ENCODE results near the gene DIAPH3. TPM values are rescaled to one million over a fixed set of nuclear protein-coding genes. Genes with fewer than 3 reads are reported as not detected.

The DIAPH3 gene
- total and polyA plus RNA-seq, 2 of the 4 experiments (the other 2 are of a cell fraction): 8.9 to 9.3 TPM

GRCh38 chr13:59898066-59898465 is 265.7 kb downstream of the DIAPH3 start:
- Histone ChIP-seq H3K27me3 (ENCODE audit: control insufficient read depth, insufficient read depth, low read length) (no peaks in the 10 kb centered on the region), H3K27ac (ENCODE audit: insufficient read depth, low read length) (no peak overlapping the region), H3K4ac (ENCODE audit: low read depth, low read length) (no peak overlapping the region), H2AFZ (replicated peaks; ENCODE audit: low read length, poor library complexity) (no peak overlapping the region), H3K79me1 (ENCODE audit: low read depth in 1 of 2, low read length in 2 of 2) (peaks cover 0 to 7% of the 10 kb centered on the region in 2 experiments; a peak in 1 of 4 replicates), H4K8ac (ENCODE audit: low read depth in 2 of 2, low read length in 2 of 2) (no peak overlapping the region), H3K18ac (ENCODE audit: low read depth, low read length) (no peak overlapping the region), H2BK5ac (ENCODE audit: low read depth, low read length, poor library complexity, severe bottlenecking) (no peak overlapping the region), H4K91ac (ENCODE audit: insufficient read depth, low read depth, low read length) (no peak overlapping the region), H2AK9ac (replicated peaks; ENCODE audit: low read depth, low read length, poor library complexity) (no peak overlapping the region), H2AK5ac (ENCODE audit: low read depth, low read length) (no peak overlapping the region), H3K9me3 (ENCODE audit: control insufficient read depth, insufficient read depth, low read length) (no peaks in the 10 kb centered on the region), H3K36me3 (ENCODE audit: control insufficient read depth, insufficient read depth, low read length) (no peaks in the 10 kb centered on the region), H3K4me2 (ENCODE audit: low read depth, low read length) (no peak overlapping the region), H3K4me3 (ENCODE audit: insufficient read depth, low read depth, low read length) (no peak overlapping the region), H4K5ac (ENCODE audit: low read depth, low read length) (no peak overlapping the region), H3K4me1 (ENCODE audit: control insufficient read depth, insufficient read depth, low read length) (no peaks in the 10 kb centered on the region), H3K9ac (ENCODE audit: low read depth, low read length) (no peak overlapping the region), H2BK120ac (ENCODE audit: low read depth, low read length) (no peak overlapping the region), H2BK15ac (ENCODE audit: low read depth, low read length) (no peak overlapping the region), H3K56ac (ENCODE audit: extremely low read depth, insufficient read depth, low read length) (no peak overlapping the region), H3K23ac (ENCODE audit: low read depth, low read length) (no peak overlapping the region), H3K14ac (replicated peaks; ENCODE audit: low read depth, low read length) (no peak overlapping the region), H4K20me1 (ENCODE audit: insufficient read depth, low read length) (no peaks in the 10 kb centered on the region), H2BK20ac (ENCODE audit: low read depth, low read length) (no peak overlapping the region), H3K9me1 (ENCODE audit: insufficient read depth, low read length) (no peaks in the 10 kb centered on the region)
- no TSS peak for BruUV-seq (replicated peaks)
- no CpG with 5 or more reads among the region's 2 CpGs for WGBS, 2 experiments (ENCODE audit: extremely low coverage in 2 of 2, insufficient read length in 1 of 2)
- no peak for DNase-seq
- ChIA-PET POLR2A (ENCODE audit: unreplicated experiment) (no interaction called here), CTCF (no interaction called here)
- in situ Hi-C loops (cut with MboI; ENCODE audit: low sequenced_read_pairs) (no loop called here), dilution Hi-C loops (cut with HindIII; ENCODE audit: low sequenced_read_pairs, unreplicated experiment) (no loop called here), intact Hi-C loops (cut with micrococcal nuclease) (no loop called here)
- no peak for TF ChIP-seq RFX5 (IDR thresholded peaks at IDR 0.05; ENCODE audit: low read depth, low read length)
- no peak for TF ChIP-seq CEBPB (IDR thresholded peaks at IDR 0.05; ENCODE audit: low read depth, low read length)
- no peak for TF ChIP-seq BHLHE40 (IDR thresholded peaks at IDR 0.05; ENCODE audit: low read depth, low read length)
- no peak for TF ChIP-seq ELK1 (IDR thresholded peaks at IDR 0.05; ENCODE audit: borderline replicate concordance, low read depth, low read length)
- no peak for TF ChIP-seq RAD21 (IDR thresholded peaks at IDR 0.05; ENCODE audit: low read length)
- no peak for TF ChIP-seq POLR2A (IDR thresholded peaks at IDR 0.05; ENCODE audit: low read depth, low read length)
- TF ChIP-seq MAFK (IDR thresholded peaks at IDR 0.05; ENCODE audit: low read depth, low read length): no peak
- no peak for TF ChIP-seq RCOR1 (IDR thresholded peaks at IDR 0.05; ENCODE audit: insufficient replicate concordance, low read length)
- no peak for TF ChIP-seq MXI1 (IDR thresholded peaks at IDR 0.05; ENCODE audit: borderline replicate concordance, low read depth, low read length)
- TF ChIP-seq CTCF (conservative IDR thresholded peaks at IDR 0.05; ENCODE audit: low read depth, low read length): no peak
- no peak for TF ChIP-seq FOS (IDR thresholded peaks at IDR 0.05; ENCODE audit: low read depth, low read length)
- no peak for TF ChIP-seq NFE2L2 (IDR thresholded peaks at IDR 0.05; ENCODE audit: low read depth, low read length)
- TF ChIP-seq USF2 (IDR thresholded peaks at IDR 0.05; ENCODE audit: low read depth, low read length): no peak
- no peak for TF ChIP-seq MAZ (IDR thresholded peaks at IDR 0.05; ENCODE audit: borderline replicate concordance, low read depth, low read length)
- no peak for TF ChIP-seq SMC3 (IDR thresholded peaks at IDR 0.05; ENCODE audit: low read depth, low read length)
- no peak for TF ChIP-seq CHD1 (IDR thresholded peaks at IDR 0.05; ENCODE audit: low read depth, low read length)
- ATAC-seq (ENCODE audit: low read depth): no peak
